K562 (cell line): ENCODE results near the gene LEAP2. TPM values are rescaled to one million over a fixed set of nuclear protein-coding genes. Genes with fewer than 3 reads are reported as not detected.
A peak's percentile ranks its signal among the peaks of the same experiment; 100 is the strongest.

ENCODE experiments used
- ATAC-seq: fragments of 200-7000 bp; cut with Tn5 transposase; 3 replicates; pipeline ENCODE4 v1.9.1; 2020; ENCODE audit warnings: moderate library complexity
- BruUV-seq: library from RNA; stranded (reverse); fragments of 400-500 nt; replicated peaks from 2 replicates; lab custom pipeline; 2021; lab: Mats Ljungman, UMichigan
- CTCF ChIA-PET: fragments of 300-600 bp; formaldehyde crosslinking; extraction: SDS; loops from one replicate; lab custom pipeline; 2021; ENCODE audit warnings: low intra/inter-chr PET ratio; lab: Yijun Ruan, JAX
- POLR2A ChIA-PET: fragments of 300-600, 350-650 bp; sonication (Branson Sonifier 250); formaldehyde crosslinking; extraction: SDS; loops from one replicate; lab custom pipeline; 2021; ENCODE audit warnings: antibody characterized with exemption, inconsistent platforms; lab: Yijun Ruan, JAX
- DNase-seq, 4 experiments: peaks; one replicate each; pipeline versions ENCODE4 v3.0.0 to v3.0.0-alpha.2; 2011 to 2018; ENCODE audit warnings: low spot score in 3 of 4, mixed read lengths in 3 of 4; ENCODE audit errors: extremely low read depth in 1 of 4
- FAIRE-seq: peaks from 2 replicates; lab custom pipeline; 2011; peaks lifted over from hg19 to GRCh38; lab: Jason Lieb, UNC
- H2AFZ ChIP-seq: 2 replicates; pipeline ENCODE4 v1.6.0; 2011; ENCODE audit warnings: low read depth, low read length, control low read depth, inconsistent platforms
- H3K27ac ChIP-seq: fragments of 200-600 bp; 3 replicates; pipeline ENCODE4 v1.8.0; 2011; ENCODE audit warnings: low read depth, mild to moderate bottlenecking, control low read depth, inconsistent platforms, low read length, moderate library complexity, mixed read lengths; ENCODE audit errors: extremely low read depth
- H3K27me3 ChIP-seq, 2 experiments: fragments of 300-600 bp in 1 of 2; 2 replicates in 1 of 2; 3 replicates in 1 of 2; pipeline versions ENCODE4 v1.6.0 to v1.8.0; 2011; ENCODE audit warnings: inconsistent platforms in 2 of 2, low read length in 2 of 2, mild to moderate bottlenecking in 1 of 2, mixed read lengths in 1 of 2, moderate library complexity in 1 of 2; ENCODE audit not compliant: control insufficient read depth in 2 of 2, insufficient read depth in 2 of 2
- H3K36me3 ChIP-seq: fragments of 300-600 bp; 3 replicates; pipeline ENCODE4 v1.8.0; 2011; ENCODE audit warnings: mild to moderate bottlenecking, low read length, inconsistent platforms; ENCODE audit not compliant: control insufficient read depth, insufficient read depth
- H3K4me1 ChIP-seq, 2 experiments: fragments of 200-600 bp in 1 of 2; replicated peaks in 1 of 2; 2 replicates in 1 of 2; 3 replicates in 1 of 2; pipeline versions ENCODE4 v1.5.1 to v1.8.0; 2011; ENCODE audit warnings: inconsistent platforms in 2 of 2, low read length in 2 of 2, mild to moderate bottlenecking in 1 of 2, mixed read lengths in 1 of 2, moderate library complexity in 1 of 2; ENCODE audit not compliant: control insufficient read depth in 2 of 2, insufficient read depth in 2 of 2
- H3K4me2 ChIP-seq: 2 replicates; pipeline ENCODE4 v1.6.1; 2011; ENCODE audit warnings: low read length, control low read depth, inconsistent platforms, mixed read lengths; ENCODE audit not compliant: insufficient read depth
- H3K4me3 ChIP-seq: fragments of 200-600 bp; sonication (generic), shearing (Covaris generic); 2 replicates; pipeline ENCODE4 v1.5.1; 2016; ENCODE audit warnings: control low read depth, inconsistent platforms
- H3K79me2 ChIP-seq: fragments of 200-600 bp; 3 replicates; pipeline ENCODE4 v1.8.0; 2011; ENCODE audit warnings: low read length, inconsistent platforms; ENCODE audit not compliant: control insufficient read depth, insufficient read depth
- H3K9ac ChIP-seq, 2 experiments: 2 replicates each; pipeline versions ENCODE4 v1.6.0 to v1.6.1; 2011; ENCODE audit warnings: low read depth in 2 of 2, low read length in 2 of 2, control low read depth in 1 of 2, inconsistent platforms in 1 of 2, mild to moderate bottlenecking in 1 of 2, mixed read lengths in 1 of 2; ENCODE audit not compliant: insufficient read depth in 1 of 2
- H3K9me1 ChIP-seq: one replicate; pipeline ENCODE4 v1.6.0; 2011; ENCODE audit warnings: inconsistent platforms, mild to moderate bottlenecking, low read length, moderate library complexity; ENCODE audit not compliant: control insufficient read depth, insufficient read depth
- H3K9me3 ChIP-seq: replicated peaks from 2 replicates; pipeline ENCODE4 v1.5.1; 2011; ENCODE audit warnings: low read depth, low read length, inconsistent platforms; ENCODE audit not compliant: control insufficient read depth, insufficient read depth
- H4K20me1 ChIP-seq: replicated peaks from 2 replicates; pipeline ENCODE4 v1.6.1; 2011; ENCODE audit warnings: low read length, inconsistent platforms, mixed read lengths; ENCODE audit not compliant: control insufficient read depth, insufficient read depth
- CBX2 ChIP-seq: fragments of 200-600 bp; sonication (generic); IDR thresholded peaks from one replicate; pipeline ENCODE4 v1.6.1; 2012; ENCODE audit warnings: mild to moderate bottlenecking, low read length, inconsistent platforms; ENCODE audit not compliant: insufficient read depth, poor library complexity, severe bottlenecking
- HMBOX1 ChIP-seq: sonication (generic); IDR thresholded peaks from 2 replicates; pipeline ENCODE4 v1.6.1; 2016
- IRF2 ChIP-seq: sonication (generic); formaldehyde crosslinking; IDR thresholded peaks from 2 replicates; pipeline ENCODE4 v1.8.1; 2022; ENCODE audit warnings: mild to moderate bottlenecking, missing genetic modification reagents
- PREB ChIP-seq: sonication (generic); formaldehyde crosslinking; IDR thresholded peaks from 2 replicates; pipeline ENCODE4 v1.8.1; 2023; ENCODE audit warnings: mild to moderate bottlenecking, missing genetic modification reagents
- WHSC1 ChIP-seq: IDR thresholded peaks from one replicate; pipeline ENCODE4 v1.6.1; 2012; ENCODE audit warnings: low read length, control low read depth, inconsistent platforms
- WGBS: fragments of 100-300 bp; shearing (Covaris generic); methylation state at CpG from one replicate; pipeline ENCODE4 v1.1.6; 2016; ENCODE audit warnings: low coverage, mixed read lengths; ENCODE audit not compliant: insufficient coverage; ENCODE audit errors: missing lambda C conversion rate; 5-methylcytosine and 5-hydroxymethylcytosine counted together
- in situ Hi-C: fragments of 300-500 bp; cut with MboI; formaldehyde crosslinking; loops from 4 replicates; pipeline ENCODE4 v1.15.0; 2018; ENCODE audit warnings: inconsistent platforms, mixed read lengths
- intact Hi-C: fragments of 100-400 bp; cut with micrococcal nuclease; formaldehyde crosslinking; loops from 2 replicates; pipeline ENCODE4 v1.14.2; 2022
- polyA plus RNA-seq, 8 experiments: library from polyadenylated mRNA; depleted of rRNA in 4 of 8; stranded (reverse) in 5 of 8; unstranded in 3 of 8; fragments of >200 nt; fragmentation: Nextera tagmentation in 2 of 8; fragmentation: Illumina TruSeq in 1 of 8; extraction: Ambion mirVana in 2 of 8; extraction: Trizol in 1 of 8; gene quantifications; 2 replicates each; pipeline versions ENCODE4 v1.2.1 to v1.2.3, GENCODE V29; 2011 to 2014; ENCODE audit warnings: inconsistent platforms in 1 of 8, missing spikeins in 1 of 8
- total RNA-seq, 7 experiments: library from RNA; depleted of rRNA in 6 of 7; stranded (reverse); fragments of >200 nt in 6 of 7; fragmentation: Illumina TruSeq in 2 of 7; extraction: Trizol in 2 of 7; gene quantifications; 2 replicates each; pipeline versions ENCODE4 v1.2.1 to v1.2.3, GENCODE V29; 2011 to 2021; ENCODE audit warnings: low replicate concordance in 1 of 7
- TF ChIP-seq, protein P1 (sequence below): fragments of 450-650 bp; IDR thresholded peaks from 2 replicates; pipeline ENCODE4 v1.6.1; 2017; ENCODE audit warnings: antibody characterized with exemption

The LEAP2 gene
- total and polyA plus RNA-seq, 9 of the 15 experiments (the other 6 are each of a cell fraction or from before 2014, with no cell fraction given) = 1.1 to 5.6 (median 2.5) TPM

DNA sequence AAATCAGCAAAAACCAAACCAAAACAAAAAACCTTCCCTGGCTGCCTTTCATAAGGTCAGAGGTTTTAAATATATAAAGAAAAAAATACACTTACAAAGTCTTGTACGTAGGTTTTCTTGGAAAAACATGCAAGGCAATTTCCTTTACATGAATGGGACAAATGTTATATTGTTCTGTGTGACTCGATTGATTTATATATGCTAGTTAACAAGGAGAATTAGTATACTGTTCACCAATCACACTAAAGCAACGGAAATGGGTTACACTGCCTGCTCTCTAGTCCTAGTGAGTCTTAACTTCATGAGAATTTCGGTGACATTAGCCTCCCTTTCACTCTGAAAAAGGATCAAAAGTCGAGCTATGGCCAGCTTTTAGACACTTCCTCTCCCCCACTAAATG is 12.7 kb upstream of the LEAP2 start:
- CTCF ChIA-PET = interaction anchor here (0.6 kb wide), 1 partner anchor 97 kb away, joined by 3 read pairs; no protein-coding TSS in a partner anchor
- no peaks in the 10 kb centered on the region for H3K9me1 ChIP-seq
- no peaks in the 10 kb centered on the region for H3K9me3 ChIP-seq
- POLR2A ChIA-PET = interaction anchor here (1.0 to 3.1 kb wide), 4 partner anchors 9 to 12 kb away, joined by 6 to 22 read pairs (median 8); no protein-coding TSS in a partner anchor
- no TSS peak for BruUV-seq
- no peak for ATAC-seq
- H3K4me2 ChIP-seq = no peak overlapping the region
- in situ Hi-C loops = no loop called here
- 8% methylated on average over 5 of the region's 5 CpGs for WGBS
- no peak for FAIRE-seq
- TF ChIP-seq CBX2 (no peak), HMBOX1 (peak; percentile 58), IRF2 (CRISPR knock-in tag) (no peak), WHSC1 (no peak), PREB (CRISPR knock-in tag) (no peak)
- TF ChIP-seq, protein P1, sequence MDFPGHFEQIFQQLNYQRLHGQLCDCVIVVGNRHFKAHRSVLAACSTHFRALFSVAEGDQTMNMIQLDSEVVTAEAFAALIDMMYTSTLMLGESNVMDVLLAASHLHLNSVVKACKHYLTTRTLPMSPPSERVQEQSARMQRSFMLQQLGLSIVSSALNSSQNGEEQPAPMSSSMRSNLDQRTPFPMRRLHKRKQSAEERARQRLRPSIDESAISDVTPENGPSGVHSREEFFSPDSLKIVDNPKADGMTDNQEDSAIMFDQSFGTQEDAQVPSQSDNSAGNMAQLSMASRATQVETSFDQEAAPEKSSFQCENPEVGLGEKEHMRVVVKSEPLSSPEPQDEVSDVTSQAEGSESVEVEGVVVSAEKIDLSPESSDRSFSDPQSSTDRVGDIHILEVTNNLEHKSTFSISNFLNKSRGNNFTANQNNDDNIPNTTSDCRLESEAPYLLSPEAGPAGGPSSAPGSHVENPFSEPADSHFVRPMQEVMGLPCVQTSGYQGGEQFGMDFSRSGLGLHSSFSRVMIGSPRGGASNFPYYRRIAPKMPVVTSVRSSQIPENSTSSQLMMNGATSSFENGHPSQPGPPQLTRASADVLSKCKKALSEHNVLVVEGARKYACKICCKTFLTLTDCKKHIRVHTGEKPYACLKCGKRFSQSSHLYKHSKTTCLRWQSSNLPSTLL = no peak
- H3K79me2 ChIP-seq = no peaks in the 10 kb centered on the region
- intact Hi-C loops = no loop called here
- DNase-seq = no peak
- no peaks in the 10 kb centered on the region for H3K36me3 ChIP-seq
- no peaks in the 10 kb centered on the region for H3K27me3 ChIP-seq
- H4K20me1 ChIP-seq = no peaks in the 10 kb centered on the region
- no peak overlapping the region for H3K4me3 ChIP-seq
- H2AFZ ChIP-seq = peak overlapping the region; percentile 45
- peaks cover 4 to 8% of the 10 kb centered on the region in 2 experiments for H3K4me1 ChIP-seq
- H3K9ac ChIP-seq = no peak overlapping the region
- no peak overlapping the region for H3K27ac ChIP-seq
